HG02973 (cell line): Measurements from ENCODE around the gene TGFBR3.
"Not testable (repeated sequence)": the region's sequence is repeated elsewhere in the genome, so short reads cannot be mapped to it uniquely, and the experiment has no call there.

ENCODE experiments used
- ATAC-seq: cut with Tn5 transposase; IDR thresholded peaks from one replicate; pipeline ENCODE4 v1.9.1; 2021; ENCODE audit warnings: moderate library complexity; ENCODE audit not compliant: unreplicated experiment

The TGFBR3 gene

DNA sequence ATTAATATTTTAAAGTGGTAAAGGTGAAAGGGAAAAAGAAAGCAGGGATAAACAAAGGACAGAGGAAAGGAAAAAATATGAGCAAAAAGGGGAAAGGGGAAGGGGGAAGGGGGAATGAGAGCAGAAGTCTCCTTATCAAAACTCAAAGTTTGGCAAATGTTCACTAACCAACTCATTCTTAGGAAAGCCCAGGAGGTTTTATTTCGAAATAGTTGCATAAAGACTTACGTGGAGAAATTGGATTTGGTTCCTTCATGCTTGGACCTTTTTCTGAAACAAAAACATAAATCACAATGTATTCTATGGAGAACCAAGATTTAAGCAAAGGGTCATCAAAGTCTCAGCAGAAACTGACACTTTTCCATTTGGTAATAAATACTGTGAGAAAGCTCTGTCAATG lies 188.1 kb downstream of the TGFBR3 start:
- no peak for ATAC-seq

DNA sequence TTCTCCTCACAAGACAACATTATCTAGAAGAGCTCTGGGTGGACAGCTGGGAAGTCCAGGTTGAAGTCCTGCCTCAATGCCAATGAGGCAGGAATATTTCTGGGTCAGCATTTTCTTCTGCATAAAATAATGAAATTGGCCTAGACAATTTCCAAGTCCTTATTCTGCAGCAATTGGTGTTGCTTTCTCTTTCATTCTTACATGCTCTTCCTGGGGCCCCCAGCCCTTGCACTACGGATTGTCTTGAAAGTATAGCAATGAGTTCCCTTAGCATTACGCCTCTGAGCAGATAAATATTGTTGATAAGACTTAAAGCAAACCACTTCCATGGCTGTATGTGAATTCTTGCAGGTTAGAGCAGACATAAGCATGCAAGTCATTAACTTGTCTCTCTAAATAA lies 188.5 kb downstream of the TGFBR3 start:
- peak; percentile 91 for ATAC-seq

DNA sequence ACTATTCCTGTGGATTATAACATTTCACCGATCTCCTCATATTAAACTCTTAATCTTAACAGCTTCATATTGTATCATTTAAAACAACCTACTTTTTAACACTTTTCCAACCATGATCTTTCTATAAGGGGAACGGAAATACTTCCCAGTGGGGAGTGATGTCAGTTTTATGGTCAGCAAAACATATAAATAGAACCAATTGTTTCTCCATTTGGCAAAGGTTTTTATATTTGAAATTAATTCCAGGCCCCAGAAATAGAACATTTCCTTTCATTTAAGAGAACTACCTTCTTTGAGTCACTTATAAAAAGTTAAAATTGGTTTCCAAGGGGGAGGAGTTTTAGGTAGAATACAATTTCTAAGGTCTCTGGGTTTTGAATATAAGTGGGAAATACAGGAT lies 189.6 kb downstream of the TGFBR3 start:
- ATAC-seq: no peak

DNA sequence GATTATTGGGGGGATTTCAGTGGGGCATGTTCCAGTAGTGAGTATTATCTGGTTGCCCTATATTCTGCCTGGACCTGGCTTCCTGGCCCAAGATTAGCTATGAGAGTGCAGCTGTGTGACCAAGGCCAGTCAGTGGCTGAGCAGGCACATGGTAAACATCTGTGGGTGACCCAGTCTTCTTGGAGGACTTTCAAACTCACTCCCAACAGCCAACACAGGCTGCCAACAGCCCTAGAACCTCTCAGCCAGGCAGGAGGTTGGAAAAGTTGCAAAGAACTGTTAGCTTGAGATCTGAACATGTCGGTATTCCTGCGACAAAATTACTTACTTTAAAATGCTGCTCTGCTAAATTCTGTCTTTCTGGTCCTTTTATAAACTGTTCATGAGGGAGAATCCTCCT lies 192.4 kb downstream of the TGFBR3 start:
- ATAC-seq: no peak

GRCh38 chr1:91691525-91691924 lies 194.4 kb downstream of the TGFBR3 start:
- ATAC-seq: no peak

DNA sequence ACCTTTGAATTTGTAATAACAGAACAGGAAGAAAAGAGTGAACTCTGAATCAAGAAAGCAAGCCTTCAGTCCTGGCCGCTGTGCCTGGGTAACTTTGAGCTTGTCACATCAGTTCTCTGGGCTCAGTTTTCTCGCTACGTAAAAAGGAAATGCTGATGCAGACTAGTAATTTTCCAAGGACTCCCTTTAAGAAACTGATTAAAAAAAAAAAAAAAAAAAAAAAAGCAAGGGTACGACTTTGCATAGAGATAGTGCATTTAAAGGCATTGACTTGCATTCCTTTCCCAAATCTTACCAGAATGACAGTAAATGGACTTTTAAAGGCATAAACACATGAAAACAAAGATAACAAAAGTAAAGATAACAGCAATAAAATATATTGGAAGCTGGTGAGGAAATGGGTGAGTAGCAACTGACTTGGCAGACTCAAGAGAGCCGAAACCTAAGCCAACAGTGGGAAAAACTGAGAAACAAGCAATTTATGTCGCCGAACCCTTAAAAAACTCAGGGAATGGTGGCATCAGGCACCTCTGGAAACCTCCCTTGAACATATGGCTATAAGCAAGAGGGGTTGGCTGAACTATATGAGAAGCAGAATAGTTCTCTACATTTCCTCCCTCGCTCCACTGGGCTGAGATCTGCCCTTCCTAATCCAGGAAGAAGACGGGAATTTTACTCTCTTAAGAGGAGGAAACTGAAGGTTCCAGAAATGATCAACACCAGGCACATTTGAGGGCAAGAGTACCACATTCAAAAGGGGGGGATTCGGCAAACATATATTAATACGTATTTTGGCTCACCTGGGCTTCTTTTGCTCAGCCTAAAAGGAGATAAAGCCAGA lies 196.1 kb downstream of the TGFBR3 start:
- ATAC-seq: no peak

- ATAC-seq: no peak
Observed at GRCh38 chr1:91687452-91687851, 198.5 kb downstream of the TGFBR3 start.

DNA sequence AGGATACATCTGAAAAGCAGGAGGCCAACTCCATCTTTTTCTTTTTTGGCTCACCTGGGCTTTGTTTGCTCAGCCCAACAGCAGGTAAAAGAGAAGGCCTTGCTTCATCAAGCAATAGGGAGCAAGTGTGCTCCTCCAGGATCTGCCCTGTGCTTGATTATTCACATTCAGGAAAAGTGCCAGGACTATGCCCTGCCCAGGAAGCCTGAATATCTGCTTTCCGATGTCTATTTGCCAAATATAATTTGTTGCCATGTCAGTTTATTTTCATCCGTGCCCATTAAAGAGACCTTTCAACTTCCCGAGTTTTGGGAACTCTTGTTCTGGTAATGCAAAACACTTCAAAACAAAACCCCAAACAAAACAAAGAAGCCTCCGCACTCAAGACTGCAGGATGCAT lies 200.0 kb downstream of the TGFBR3 start:
- no peak for ATAC-seq

- no peak for ATAC-seq
Observed at GRCh38 chr1:91684481-91685196, 201.3 kb downstream of the TGFBR3 start.

- ATAC-seq: no peak
Observed at GRCh38 chr1:91683598-91683951, 202.4 kb downstream of the TGFBR3 start.

GRCh38 chr1:91682882-91683597 lies 202.9 kb downstream of the TGFBR3 start:
- ATAC-seq: no peak

GRCh38 chr1:91680556-91681155 lies 205.3 kb downstream of the TGFBR3 start:
- no peak for ATAC-seq

DNA sequence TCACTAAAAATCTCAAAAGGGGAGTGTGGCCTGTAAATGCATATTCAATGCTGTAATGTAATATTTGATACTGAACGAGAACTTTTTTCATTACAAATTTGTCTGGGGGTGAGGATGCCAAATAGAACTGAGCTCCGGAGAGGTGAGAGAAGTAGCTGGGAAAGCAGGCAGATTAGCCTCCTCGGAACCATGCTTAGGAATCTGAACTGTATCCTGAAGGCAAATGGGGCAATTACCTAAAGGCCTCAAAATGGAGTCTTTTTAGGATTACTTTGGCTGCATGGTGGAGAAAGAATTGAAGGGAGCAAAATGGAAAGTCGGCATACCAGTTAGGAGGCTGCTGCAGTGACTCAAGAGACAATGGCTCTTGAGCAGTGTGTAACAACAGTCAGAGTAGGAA lies 206.5 kb downstream of the TGFBR3 start:
- ATAC-seq: no peak

- no peak for ATAC-seq
Observed at GRCh38 chr1:91676030-91676429, 209.9 kb downstream of the TGFBR3 start.

DNA sequence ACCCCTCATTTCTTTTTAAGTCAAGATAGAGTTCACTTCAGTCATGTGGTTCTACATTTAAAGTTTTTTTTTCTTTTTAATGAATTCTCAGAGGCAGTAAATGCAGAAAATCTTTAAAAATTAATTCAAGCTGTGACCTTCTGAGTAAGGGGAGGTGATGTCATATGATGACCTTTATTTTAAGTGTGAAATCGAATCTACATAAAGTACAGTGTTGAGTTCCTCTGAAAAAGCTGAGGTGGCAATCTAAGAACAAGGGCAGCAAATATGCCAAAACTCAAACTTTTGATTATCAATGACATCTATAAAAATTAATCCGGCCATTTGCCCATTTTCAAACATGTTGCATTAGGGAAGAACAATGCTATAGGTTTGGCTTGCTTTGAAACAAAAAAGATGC lies 211.8 kb downstream of the TGFBR3 start:
- no peak for ATAC-seq

DNA sequence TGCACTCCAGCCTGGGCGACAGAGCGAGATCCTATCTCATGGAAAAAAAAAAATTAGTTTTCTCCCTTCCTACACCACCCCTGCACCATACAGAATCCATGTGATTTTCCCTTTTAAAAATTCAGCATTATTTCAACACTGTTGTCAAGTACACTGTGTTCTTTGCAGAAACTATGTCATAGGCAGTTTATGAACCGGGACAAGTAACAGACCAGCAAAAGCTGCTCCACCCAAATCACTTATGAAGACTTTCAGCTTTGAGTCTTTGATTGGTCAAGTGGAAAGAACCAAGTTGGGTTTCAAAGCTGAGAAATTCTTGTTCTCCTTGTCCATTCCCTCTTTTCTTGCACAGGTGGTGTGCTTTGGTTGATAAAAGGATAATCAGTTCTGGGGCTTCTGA lies 212.3 kb downstream of the TGFBR3 start:
- ATAC-seq: no peak

DNA sequence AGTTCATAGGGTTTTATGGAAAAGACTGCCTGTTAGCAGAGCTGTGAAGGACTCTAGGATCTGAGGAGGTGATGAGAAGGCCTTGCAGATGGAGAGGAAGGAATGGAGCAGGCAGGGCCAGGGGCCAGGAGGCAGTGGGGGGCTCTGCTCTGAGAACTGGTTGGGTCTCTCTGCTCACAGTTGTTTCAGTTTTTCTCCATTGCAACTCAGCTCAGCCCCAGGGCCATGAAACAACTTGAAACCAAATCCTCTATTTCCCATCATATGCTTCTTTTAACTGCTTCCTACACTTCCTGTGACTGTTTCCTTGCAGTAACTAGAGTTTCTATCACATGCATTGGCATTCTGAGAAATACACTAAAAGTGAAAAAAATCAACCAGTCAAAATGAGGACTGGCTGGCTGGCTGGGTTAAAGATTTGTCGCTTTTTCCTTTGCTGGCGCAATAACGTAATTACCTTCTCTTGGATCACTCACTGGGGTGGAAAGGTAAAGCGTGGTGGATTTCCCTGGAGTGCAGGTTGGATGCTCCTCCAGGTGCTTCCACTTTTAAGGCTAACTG lies 213.3 kb downstream of the TGFBR3 start:
- no peak for ATAC-seq

DNA sequence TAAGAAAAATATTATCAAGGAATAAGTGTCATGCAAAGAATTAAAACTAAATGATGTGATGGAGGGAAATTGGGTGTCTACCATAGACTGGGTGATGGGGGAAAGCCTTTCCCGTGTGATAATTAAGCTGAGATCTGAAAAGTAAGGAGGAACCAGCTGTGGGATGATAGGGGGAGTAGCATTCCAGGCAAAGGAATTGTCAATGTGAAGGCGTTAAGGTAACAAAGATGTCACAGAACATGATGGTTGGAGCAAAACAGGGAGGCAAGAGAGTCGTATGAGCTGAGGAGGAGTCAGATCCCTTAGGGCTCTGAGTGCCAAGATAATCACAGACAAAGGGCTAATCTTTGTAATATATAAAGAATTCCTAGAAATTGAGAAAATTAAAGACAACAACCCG lies 215.2 kb downstream of the TGFBR3 start:
- no peak for ATAC-seq

DNA sequence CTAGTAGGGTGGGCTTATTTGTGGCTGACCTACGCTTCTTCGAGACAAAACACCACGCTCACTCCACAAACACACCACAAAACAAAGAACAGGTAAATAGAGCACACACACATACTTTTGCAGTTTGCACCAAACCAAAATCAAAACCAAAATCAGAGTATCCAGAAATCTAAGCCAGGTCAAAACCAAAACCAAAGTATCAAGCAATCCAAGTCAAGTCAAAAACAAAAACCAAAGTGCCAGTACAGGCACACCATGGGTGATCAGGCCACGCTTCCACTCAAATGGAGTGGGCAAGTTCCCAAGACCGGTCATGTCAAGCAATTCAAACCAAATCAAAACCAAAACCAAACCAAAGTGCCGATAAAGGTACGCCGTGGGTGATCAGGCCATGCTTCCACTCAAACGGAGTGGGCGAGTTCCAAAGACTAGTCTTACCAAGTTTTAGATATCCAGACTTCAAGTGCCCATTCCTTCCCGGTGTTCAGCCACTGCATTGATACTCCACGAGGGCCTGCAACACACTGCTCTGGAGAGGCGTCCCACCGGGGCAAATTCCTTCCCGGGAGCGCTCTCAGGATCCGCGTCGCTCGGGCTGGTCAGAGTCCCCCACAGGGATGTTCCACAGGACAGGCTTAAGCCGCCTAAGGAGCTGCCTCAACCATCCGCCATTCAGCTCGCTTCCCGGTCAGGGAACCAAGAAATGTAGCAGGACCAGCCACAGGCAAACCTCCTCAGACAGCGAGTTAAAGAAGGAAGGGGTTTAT lies 216.2 kb downstream of the TGFBR3 start:
- ATAC-seq: no peak

DNA sequence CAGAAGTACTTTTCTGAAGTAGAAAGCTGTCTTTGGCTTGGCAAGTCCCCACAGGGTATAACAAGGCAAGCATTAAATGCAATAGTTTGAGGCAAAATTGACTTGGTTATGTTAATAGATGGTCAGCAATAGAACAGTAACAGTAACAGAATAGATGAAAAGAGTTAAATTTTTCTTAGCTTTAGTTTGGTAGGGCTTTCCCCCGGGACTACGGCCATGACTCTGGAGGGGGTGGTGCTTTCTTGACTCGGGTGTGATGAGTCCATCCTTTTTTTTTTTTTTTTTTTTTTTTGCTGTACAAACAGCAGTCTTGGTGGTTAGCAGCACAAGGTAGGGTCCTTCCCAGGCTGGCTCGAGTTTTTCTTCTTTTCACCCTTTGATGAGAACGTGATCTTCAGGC lies 219.3 kb downstream of the TGFBR3 start:
- ATAC-seq: not testable (repeated sequence)
